Endothelial cell of umbilical vein (primary cell): ENCODE data around the gene CDH20. TPM values are rescaled to one million over a fixed set of nuclear protein-coding genes. Genes with fewer than 3 reads are reported as not detected.

ENCODE experiments used
- BruUV-seq: library from RNA; stranded (reverse); fragments of 400-500 nt; replicated peaks from 2 replicates; lab custom pipeline; 2021; lab: Mats Ljungman, UMichigan
- CTCF ChIA-PET: fragments of 300-600, 350-600 bp; sonication (Branson Sonifier 250); formaldehyde crosslinking; loops from one replicate; lab custom pipeline; 2021; ENCODE audit warnings: antibody characterized with exemption, inconsistent platforms; lab: Charles Lee
- POLR2A ChIA-PET: fragments of 300-600, 350-600 bp; sonication (Branson Sonifier 250); formaldehyde crosslinking; loops from one replicate; lab custom pipeline; 2021; ENCODE audit warnings: antibody characterized with exemption, inconsistent platforms; lab: Charles Lee
- DNase-seq: peaks from one replicate; pipeline ENCODE4 v3.0.0-alpha.2; 2011; ENCODE audit warnings: low read depth, low spot score
- FAIRE-seq: peaks from 2 replicates; lab custom pipeline; 2011; peaks lifted over from hg19 to GRCh38; lab: Jason Lieb, UNC
- H2AFZ ChIP-seq: 2 replicates; pipeline ENCODE4 v1.6.0; 2012; ENCODE audit warnings: low read depth, low read length, control low read depth, inconsistent platforms
- H3K27ac ChIP-seq: 2 replicates; pipeline ENCODE4 v1.5.1; 2011; ENCODE audit warnings: low read depth, mild to moderate bottlenecking, control low read depth, low read length, moderate library complexity; ENCODE audit not compliant: insufficient read depth
- H3K27me3 ChIP-seq, 2 experiments: 2 replicates each; pipeline versions ENCODE4 v1.6.0 to v1.6.1; 2011; ENCODE audit warnings: low read length in 2 of 2, mixed read lengths in 1 of 2; ENCODE audit not compliant: control insufficient read depth in 2 of 2, insufficient read depth in 2 of 2
- H3K36me3 ChIP-seq, 2 experiments: 2 replicates in 1 of 2; 3 replicates in 1 of 2; pipeline ENCODE4 v1.5.1; 2011; ENCODE audit warnings: low read length in 2 of 2, mild to moderate bottlenecking in 1 of 2, moderate library complexity in 1 of 2; ENCODE audit not compliant: control insufficient read depth in 2 of 2, insufficient read depth in 2 of 2; ENCODE audit errors: extremely low read depth in 1 of 2
- H3K4me1 ChIP-seq: 3 replicates; pipeline ENCODE4 v1.5.1; 2011; ENCODE audit warnings: mild to moderate bottlenecking, low read length; ENCODE audit not compliant: control insufficient read depth, insufficient read depth; ENCODE audit errors: extremely low read depth
- H3K4me2 ChIP-seq: 2 replicates; pipeline ENCODE4 v1.6.1; 2011; ENCODE audit warnings: low read length, control low read depth, mixed read lengths; ENCODE audit not compliant: insufficient read depth
- H3K4me3 ChIP-seq, 3 experiments: fragments of 200-600 bp in 1 of 3; sonication (generic), shearing (Covaris generic) in 1 of 3; replicated peaks in 1 of 3; 2 replicates each; pipeline ENCODE4 v1.5.1; 2011 to 2016; ENCODE audit warnings: control low read depth in 3 of 3, low read length in 3 of 3, mild to moderate bottlenecking in 2 of 3, inconsistent platforms in 1 of 3, low read depth in 1 of 3, moderate library complexity in 1 of 3; ENCODE audit not compliant: insufficient read depth in 1 of 3
- H3K79me2 ChIP-seq: 2 replicates; pipeline ENCODE4 v1.6.0; 2012; ENCODE audit warnings: low read length, inconsistent platforms; ENCODE audit not compliant: control insufficient read depth, insufficient read depth
- H3K9ac ChIP-seq: replicated peaks from 2 replicates; pipeline ENCODE3; 2011; ENCODE audit warnings: low read length, control low read depth; ENCODE audit not compliant: insufficient read depth; ENCODE audit errors: extremely low read depth
- H3K9me1 ChIP-seq: replicated peaks from 3 replicates; pipeline ENCODE4 v1.6.0; 2011; ENCODE audit warnings: mild to moderate bottlenecking, low read length; ENCODE audit not compliant: control insufficient read depth, insufficient read depth; ENCODE audit errors: extremely low read depth
- H3K9me3 ChIP-seq: replicated peaks from 2 replicates; pipeline ENCODE4 v1.5.1; 2012; ENCODE audit warnings: low read length, inconsistent platforms; ENCODE audit not compliant: control insufficient read depth, insufficient read depth
- H4K20me1 ChIP-seq: replicated peaks from 2 replicates; pipeline ENCODE3; 2011; ENCODE audit warnings: mild to moderate bottlenecking, low read length; ENCODE audit not compliant: control insufficient read depth, insufficient read depth; ENCODE audit errors: extremely low read depth
- CTCF ChIP-seq, 2 donors: IDR thresholded peaks; 1 replicate in 1 of 2; 2 replicates in 1 of 2; pipeline ENCODE4 v1.5.1; 2011; ENCODE audit warnings: low read length in 2 of 2, mild to moderate bottlenecking in 2 of 2, moderate library complexity in 2 of 2, control low read depth in 1 of 2, inconsistent platforms in 1 of 2, low read depth in 1 of 2; ENCODE audit not compliant: insufficient read depth in 1 of 2; ENCODE audit errors: extremely low read depth in 1 of 2
- EZH2 ChIP-seq: IDR thresholded peaks from 2 replicates; pipeline ENCODE4 v1.6.1; 2012; ENCODE audit warnings: borderline replicate concordance, low read depth, mild to moderate bottlenecking, moderate library complexity, low read length, inconsistent platforms; ENCODE audit not compliant: severe bottlenecking
- FOS ChIP-seq: IDR thresholded peaks from 2 replicates; pipeline ENCODE4 v1.6.1; 2011; ENCODE audit warnings: mild to moderate bottlenecking, low read length, moderate library complexity, borderline replicate concordance; ENCODE audit not compliant: insufficient read depth
- GATA2 ChIP-seq: IDR thresholded peaks from 2 replicates; pipeline ENCODE4 v1.7.0; 2011; ENCODE audit warnings: low read depth, mild to moderate bottlenecking, moderate library complexity, mixed read lengths, low read length; ENCODE audit not compliant: insufficient read length, insufficient read depth
- JUN ChIP-seq: IDR thresholded peaks from 2 replicates; pipeline ENCODE4 v1.6.1; 2011; ENCODE audit warnings: borderline replicate concordance, low read depth; ENCODE audit not compliant: insufficient read length, insufficient read depth
- MYC ChIP-seq: IDR thresholded peaks from one replicate; pipeline ENCODE4 v1.6.1; 2011; ENCODE audit warnings: mild to moderate bottlenecking, low read depth, low read length
- POLR2A ChIP-seq: IDR thresholded peaks from 2 replicates; pipeline ENCODE4 v1.6.1; 2012; ENCODE audit warnings: low read depth, mild to moderate bottlenecking, control low read depth, low read length
- POLR2AphosphoS5 ChIP-seq: IDR thresholded peaks from 2 replicates; pipeline ENCODE4 v1.6.1; 2012; ENCODE audit warnings: low read depth, mild to moderate bottlenecking, control low read depth, low read length, moderate library complexity; ENCODE audit not compliant: insufficient read depth
- dilution Hi-C: fragments of 300-500 bp; cut with MboI; formaldehyde crosslinking; loops from one replicate; pipeline ENCODE4 v1.15.0; 2019; ENCODE audit warnings: low sequenced_read_pairs; ENCODE audit not compliant: extremely low pct_ligation_motif_present
- intact Hi-C: fragments of 100-400 bp; cut with micrococcal nuclease; formaldehyde crosslinking; loops from one replicate; pipeline ENCODE4 v1.10.0; 2022
- polyA plus RNA-seq, 4 experiments: library from polyadenylated mRNA; depleted of rRNA in 3 of 4; stranded (reverse) in 3 of 4; unstranded in 1 of 4; fragments of >200 nt; gene quantifications; 2 replicates each; pipeline versions ENCODE4 v1.2.1 to v1.2.3, GENCODE V29; 2011 to 2012; ENCODE audit warnings: missing spikeins in 1 of 4
- total RNA-seq: library from RNA; stranded (reverse); gene quantifications from 2 replicates; pipeline ENCODE4 v1.2.3, GENCODE V29; 2021
- TF ChIP-seq, protein P1 (sequence below): IDR thresholded peaks from 2 replicates; pipeline ENCODE4 v1.6.1; 2011; ENCODE audit not compliant: insufficient read depth, insufficient read length

Gene CDH20
- total and polyA plus RNA-seq, 2 donors (not counting 3 experiments of a cell fraction or from before 2014, with no cell fraction given) = not detected

GRCh38 chr18:61531891-61532290 lies 198.7 kb downstream of the CDH20 start:
- Histone ChIP-seq H3K4me2 (no peak overlapping the region), H3K27me3 (peaks cover 0 to 5% of the 10 kb centered on the region in 2 experiments), H3K9me1 (no peaks in the 10 kb centered on the region), H3K27ac (no peak overlapping the region), H4K20me1 (no peaks in the 10 kb centered on the region), H2AFZ (no peak overlapping the region), H3K9ac (no peak overlapping the region), H3K4me3 (no peak overlapping the region), H3K4me1 (no peaks in the 10 kb centered on the region), H3K9me3 (no peaks in the 10 kb centered on the region), H3K79me2 (no peaks in the 10 kb centered on the region), H3K36me3 (no peaks in the 10 kb centered on the region)
- dilution Hi-C loops = no loop called here
- DNase-seq (no peak), FAIRE-seq (no peak)
- TF ChIP-seq, protein P1, sequence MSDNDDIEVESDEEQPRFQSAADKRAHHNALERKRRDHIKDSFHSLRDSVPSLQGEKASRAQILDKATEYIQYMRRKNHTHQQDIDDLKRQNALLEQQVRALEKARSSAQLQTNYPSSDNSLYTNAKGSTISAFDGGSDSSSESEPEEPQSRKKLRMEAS = no peak
- TF ChIP-seq JUN (no peak), MYC (no peak), GATA2 (no peak), EZH2 (no peak)
- POLR2A ChIA-PET = no interaction called here
- CTCF ChIA-PET = interaction anchor here (0.6 kb wide), 1 partner anchor 12 kb away, joined by 3 read pairs; no protein-coding TSS in a partner anchor
- no TSS peak for BruUV-seq
- intact Hi-C loops = no loop called here

DNA sequence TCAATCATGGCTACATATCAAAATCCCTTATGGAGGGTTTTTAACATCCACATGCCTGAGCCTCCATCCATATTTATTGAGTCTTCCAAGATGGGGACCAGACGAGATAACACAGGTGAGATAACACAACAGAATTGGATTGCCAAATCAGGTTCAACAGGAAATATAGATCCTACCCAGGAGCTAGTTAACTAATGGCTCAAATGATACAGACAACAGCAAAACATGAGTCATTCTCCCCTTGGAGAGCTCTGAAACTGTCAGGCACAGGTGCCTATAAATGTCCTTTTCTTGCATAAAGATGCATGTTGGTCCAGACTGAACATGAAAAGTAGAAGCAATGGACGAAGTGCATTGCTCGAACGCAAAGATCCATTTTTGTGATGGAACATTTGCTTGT lies 202.2 kb downstream of the CDH20 start:
- Histone ChIP-seq H3K9ac (no peak overlapping the region), H3K4me1 (no peaks in the 10 kb centered on the region), H3K4me3 (no peak overlapping the region), H3K9me1 (no peaks in the 10 kb centered on the region), H2AFZ (no peak overlapping the region), H3K79me2 (no peaks in the 10 kb centered on the region), H3K36me3 (no peaks in the 10 kb centered on the region), H4K20me1 (no peaks in the 10 kb centered on the region), H3K4me2 (no peak overlapping the region), H3K9me3 (no peaks in the 10 kb centered on the region), H3K27ac (no peak overlapping the region), H3K27me3 (peaks cover 0 to 3% of the 10 kb centered on the region in 2 experiments)
- no TSS peak for BruUV-seq
- CTCF ChIA-PET = no interaction called here
- dilution Hi-C loops (no loop called here), intact Hi-C loops (no loop called here)
- POLR2A ChIA-PET = no interaction called here
- TF ChIP-seq POLR2A = no peak
- TF ChIP-seq MYC = no peak
- TF ChIP-seq JUN = no peak
- TF ChIP-seq FOS = no peak
- TF ChIP-seq GATA2 = no peak
- no peak for TF ChIP-seq EZH2
- TF ChIP-seq POLR2AphosphoS5 = no peak
- TF ChIP-seq CTCF (IDR thresholded peaks at IDR 0.05; ENCODE audit: extremely low read depth in 1 of 2, insufficient read depth in 1 of 2, low read depth in 1 of 2, low read length in 2 of 2) = no peak
- TF ChIP-seq, protein P1 = no peak
- no peak for FAIRE-seq
- no peak for DNase-seq
